IPS DF 4.7 (cell line): Measurements from ENCODE around the gene SMG5.
A peak's percentile ranks its signal among the peaks of the same experiment; 100 is the strongest.

Experiments used
- DNase-seq: peaks from one replicate; pipeline ENCODE4 v3.0.0-alpha.2; 2013; ENCODE audit warnings: low spot score; ENCODE audit errors: extremely low read depth

The SMG5 gene

DNA sequence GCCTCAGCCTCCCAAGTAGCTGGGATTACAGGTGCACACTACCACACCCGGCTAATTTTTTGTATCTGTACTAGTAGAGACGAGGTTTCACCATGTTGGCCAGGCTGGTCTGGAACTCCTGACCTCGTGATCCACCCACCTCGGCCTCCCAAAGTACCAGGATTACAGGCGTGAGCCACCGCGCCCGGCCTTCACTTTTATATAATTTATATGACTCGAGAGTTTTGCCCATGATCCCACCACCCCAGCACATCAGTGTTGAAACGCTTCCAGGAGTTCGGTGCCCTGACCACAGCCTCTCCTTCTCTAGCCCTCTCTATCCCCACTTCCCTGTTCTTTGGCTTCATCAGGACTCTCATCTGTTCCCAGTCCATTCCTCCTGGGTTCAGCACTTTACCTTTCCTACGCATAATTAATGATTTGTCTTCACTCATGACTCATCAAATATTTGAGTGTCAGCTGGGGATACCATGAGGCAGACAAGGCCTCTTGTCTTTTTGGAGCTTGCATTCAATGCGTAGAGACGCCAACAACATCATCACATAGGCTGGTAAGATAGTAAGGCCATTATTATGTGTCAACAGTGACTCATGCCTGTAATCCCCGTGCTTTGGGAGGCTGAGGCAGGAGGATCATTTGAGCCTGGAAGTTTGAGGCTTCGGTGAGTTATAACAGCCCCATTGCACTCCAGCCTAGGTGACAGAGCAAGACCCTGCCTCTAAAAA is 68.4 kb downstream of the SMG5 start:
- no peak for DNase-seq

DNA sequence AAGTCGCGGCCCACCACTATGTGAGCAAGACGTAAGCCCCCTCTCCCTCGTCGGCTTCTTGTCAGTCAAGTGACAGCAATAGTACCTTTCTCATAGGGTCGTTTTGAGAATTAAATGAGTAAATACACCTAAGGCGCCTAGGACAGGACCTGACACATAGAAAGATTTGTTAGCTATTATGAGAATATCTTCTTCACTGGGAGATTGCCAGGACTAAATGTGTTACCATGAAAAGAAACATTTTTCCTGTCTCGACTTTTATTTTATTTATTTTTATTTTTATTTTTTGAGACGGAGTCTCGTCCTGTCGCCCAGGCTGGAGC is 69.0 kb downstream of the SMG5 start:
- no peak for DNase-seq

DNA sequence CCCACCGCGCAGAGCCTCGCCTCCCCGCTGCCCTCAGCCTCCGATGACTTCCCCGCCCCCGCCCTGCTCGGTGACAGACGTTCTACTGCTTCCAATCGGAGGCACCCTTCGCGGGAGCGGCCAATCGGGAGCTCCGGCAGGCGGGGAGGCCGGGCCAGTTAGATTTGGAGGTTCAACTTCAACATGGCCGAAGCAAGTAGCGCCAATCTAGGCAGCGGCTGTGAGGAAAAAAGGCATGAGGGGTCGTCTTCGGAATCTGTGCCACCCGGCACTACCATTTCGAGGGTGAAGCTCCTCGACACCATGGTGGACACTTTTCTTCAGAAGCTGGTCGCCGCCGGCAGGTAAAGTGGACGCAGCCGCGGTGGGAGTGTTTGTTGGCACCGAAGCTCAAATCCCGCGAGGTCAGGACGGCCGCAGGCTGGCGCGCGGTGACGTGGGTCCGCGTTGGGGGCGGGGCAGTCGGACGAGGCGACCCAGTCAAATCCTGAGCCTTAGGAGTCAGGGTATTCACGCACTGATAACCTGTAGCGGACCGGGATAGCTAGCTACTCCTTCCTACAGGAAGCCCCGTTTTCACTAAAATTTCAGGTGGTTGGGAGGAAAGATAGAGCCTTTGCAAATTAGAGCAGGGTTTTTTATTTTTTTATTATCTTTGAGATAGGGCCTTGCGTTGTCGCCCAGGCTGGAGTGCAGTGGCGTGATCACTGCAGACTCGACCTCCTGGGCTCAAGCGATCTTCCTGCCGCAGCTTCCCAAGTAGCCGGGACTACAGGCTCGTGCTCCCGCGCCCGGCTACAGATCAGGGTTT is 69.6 kb downstream of the SMG5 start, which contains the start of gene PMF1:
TSS of gene PMF1 (plus strand) at position 175 of the 811 bp plus-strand sequence. CDS start at position 184, 9 bp downstream.
- DNase-seq = peak; percentile 74

DNA sequence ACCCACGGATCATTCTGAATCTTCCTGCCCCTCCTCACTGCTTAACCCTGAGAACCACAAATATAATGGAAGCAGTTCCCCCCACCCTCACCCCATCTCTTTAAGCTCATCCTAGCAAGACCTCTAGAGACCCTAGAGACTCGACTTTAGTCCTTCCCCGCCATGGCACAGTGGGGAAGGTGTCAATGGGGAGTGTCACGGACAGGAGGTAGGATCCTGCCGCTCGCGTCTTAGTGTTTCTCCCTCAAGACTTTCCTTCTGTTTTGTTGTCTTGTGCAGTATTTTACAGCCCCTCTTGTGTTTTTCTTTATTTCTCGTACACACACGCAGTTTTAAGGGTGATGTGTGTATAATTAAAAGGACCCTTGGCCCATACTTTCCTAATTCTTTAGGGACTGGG is 70.5 kb downstream of the SMG5 start:
- no peak for DNase-seq

DNA sequence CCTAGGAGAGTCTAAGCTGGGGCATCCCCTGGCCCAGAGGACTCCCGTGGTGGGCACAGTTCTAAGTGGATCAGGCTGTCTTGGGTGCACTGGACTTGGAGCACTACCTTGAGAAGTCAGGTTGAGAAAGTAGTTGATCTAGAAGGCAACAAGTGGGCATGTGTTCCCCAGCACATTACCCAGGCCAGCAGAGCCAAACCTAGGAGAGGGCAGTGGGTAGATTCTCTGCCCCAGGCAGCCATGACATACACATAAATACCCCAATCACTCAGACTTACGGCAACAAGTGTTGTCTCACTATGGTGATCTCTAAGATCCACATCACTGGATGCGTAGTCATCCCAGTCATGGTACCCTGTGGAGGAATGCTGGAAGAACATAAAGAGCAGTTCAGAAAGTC is 71.4 kb downstream of the SMG5 start:
- DNase-seq = no peak

DNA sequence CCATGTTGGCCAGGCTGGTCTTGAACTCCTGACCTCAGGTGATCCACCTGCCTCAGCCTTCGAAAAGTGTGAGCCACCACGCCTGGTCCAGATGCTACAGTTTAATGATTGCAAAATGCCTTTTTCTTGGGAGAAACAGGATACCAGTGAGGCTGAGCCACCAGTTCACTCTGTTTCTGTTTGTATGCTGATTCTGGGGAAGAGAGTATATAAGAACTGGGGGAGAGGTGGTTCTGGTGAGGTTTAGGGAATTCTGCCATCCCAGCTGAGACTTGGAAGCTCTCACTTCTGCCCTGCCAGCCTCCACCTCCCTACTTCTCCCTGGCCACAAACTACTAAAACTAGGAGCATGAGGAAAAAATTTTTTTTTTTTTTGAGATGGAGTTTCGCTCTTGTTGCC is 77.9 kb downstream of the SMG5 start:
- DNase-seq = no peak

DNA sequence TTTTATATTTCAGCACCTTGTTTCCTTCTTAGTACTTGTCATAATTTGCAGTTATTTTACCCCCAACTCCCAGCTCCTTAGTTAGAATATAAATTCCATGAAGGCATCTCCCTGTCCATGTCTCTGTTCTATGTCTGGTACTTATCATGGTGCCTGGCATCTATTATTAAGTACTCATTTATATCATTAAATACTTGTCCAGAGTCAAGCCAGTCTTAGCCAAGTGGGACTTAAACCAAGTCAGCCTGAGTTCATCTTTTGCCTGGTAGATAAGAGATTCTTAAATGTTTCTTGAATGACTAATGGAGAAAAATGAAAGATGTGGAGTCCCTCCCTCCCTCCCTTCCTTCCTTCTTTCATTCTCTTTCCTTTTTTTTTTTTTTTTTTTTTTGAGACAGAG is 79.3 kb downstream of the SMG5 start:
- DNase-seq = no peak

DNA sequence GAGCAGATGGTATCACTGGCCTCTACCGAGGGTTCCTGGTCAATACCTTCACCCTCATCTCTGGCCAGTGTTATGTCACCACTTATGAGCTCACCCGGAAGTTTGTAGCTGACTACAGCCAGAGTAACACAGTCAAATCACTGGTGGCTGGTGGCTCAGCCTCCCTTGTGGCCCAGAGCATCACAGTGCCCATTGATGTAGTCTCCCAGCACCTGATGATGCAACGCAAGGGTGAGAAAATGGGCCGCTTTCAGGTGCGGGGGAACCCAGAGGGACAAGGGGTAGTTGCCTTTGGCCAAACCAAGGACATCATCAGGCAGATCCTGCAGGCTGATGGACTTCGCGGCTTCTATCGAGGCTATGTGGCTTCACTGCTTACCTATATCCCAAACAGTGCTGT is 82.6 kb downstream of the SMG5 start:
- DNase-seq = no peak
